GM06990 (cell line): ENCODE results near the gene ING2.

Experiments
- DNase-seq: peaks from one replicate; pipeline ENCODE4 v3.0.0-alpha.2; 2011; ENCODE audit not compliant: insufficient read length; ENCODE audit errors: extremely low read depth
- H3K27me3 ChIP-seq: replicated peaks from 2 replicates; pipeline ENCODE4 v1.6.0; 2011; ENCODE audit warnings: low read length; ENCODE audit not compliant: control insufficient read depth, insufficient read depth
- H3K36me3 ChIP-seq: 2 replicates; pipeline ENCODE4 v1.5.1; 2011; ENCODE audit warnings: low read length; ENCODE audit not compliant: control insufficient read depth, insufficient read depth
- H3K4me3 ChIP-seq: replicated peaks from 2 replicates; pipeline ENCODE4 v1.5.1; 2011; ENCODE audit warnings: low read depth, mild to moderate bottlenecking, control low read depth, low read length
- TF ChIP-seq, protein P1 (sequence below): IDR thresholded peaks from 2 replicates; pipeline ENCODE4 v1.5.1; 2011; ENCODE audit warnings: low read length, control low read depth, mild to moderate bottlenecking, inconsistent platforms; ENCODE audit not compliant: insufficient read depth, poor library complexity, severe bottlenecking

Gene ING2

GRCh38 chr4:183554346-183554686 lies 49.5 kb downstream of the ING2 start:
- TF ChIP-seq, protein P1, sequence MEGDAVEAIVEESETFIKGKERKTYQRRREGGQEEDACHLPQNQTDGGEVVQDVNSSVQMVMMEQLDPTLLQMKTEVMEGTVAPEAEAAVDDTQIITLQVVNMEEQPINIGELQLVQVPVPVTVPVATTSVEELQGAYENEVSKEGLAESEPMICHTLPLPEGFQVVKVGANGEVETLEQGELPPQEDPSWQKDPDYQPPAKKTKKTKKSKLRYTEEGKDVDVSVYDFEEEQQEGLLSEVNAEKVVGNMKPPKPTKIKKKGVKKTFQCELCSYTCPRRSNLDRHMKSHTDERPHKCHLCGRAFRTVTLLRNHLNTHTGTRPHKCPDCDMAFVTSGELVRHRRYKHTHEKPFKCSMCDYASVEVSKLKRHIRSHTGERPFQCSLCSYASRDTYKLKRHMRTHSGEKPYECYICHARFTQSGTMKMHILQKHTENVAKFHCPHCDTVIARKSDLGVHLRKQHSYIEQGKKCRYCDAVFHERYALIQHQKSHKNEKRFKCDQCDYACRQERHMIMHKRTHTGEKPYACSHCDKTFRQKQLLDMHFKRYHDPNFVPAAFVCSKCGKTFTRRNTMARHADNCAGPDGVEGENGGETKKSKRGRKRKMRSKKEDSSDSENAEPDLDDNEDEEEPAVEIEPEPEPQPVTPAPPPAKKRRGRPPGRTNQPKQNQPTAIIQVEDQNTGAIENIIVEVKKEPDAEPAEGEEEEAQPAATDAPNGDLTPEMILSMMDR = no peak
- no peaks in the 10 kb centered on the region; the same call in 1 of the 2 replicates for H3K27me3 ChIP-seq
- H3K4me3 ChIP-seq = no peak overlapping the region
- no peaks in the 10 kb centered on the region for H3K36me3 ChIP-seq
- no peak for DNase-seq

DNA sequence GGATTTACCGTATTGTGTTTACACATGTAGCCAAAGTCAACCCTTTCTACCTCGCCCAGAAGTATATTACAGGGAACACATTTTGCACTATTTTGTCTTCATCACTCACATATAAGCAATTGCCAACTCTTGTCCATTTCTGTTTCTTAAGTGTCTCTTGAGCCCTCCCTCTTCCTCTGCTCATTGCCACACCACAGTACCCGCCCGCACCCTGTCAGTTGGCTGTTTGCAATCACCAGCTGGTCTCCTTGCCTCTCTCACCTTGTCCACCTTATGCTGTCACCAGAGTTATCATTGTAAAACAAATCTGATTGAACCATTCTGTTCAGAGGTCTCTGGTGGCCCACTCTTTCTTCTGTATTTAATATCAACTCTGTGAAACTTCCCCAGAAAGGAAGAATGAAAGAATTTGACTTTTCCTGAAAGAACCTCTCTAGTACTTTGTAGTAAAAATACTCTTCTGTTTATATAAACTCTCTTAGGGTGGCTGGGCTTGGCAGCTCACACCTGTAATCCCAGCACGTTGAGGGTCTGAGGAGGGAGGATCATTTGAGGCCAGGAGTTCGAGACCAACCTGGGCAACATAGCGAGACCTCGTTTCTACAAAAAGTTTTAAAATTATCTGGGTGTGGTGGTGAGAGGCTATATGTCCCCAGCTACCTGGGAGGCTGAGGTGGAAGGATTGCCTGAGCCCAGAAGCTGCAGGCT lies 50.2 kb downstream of the ING2 start:
- TF ChIP-seq, protein P1 = no peak
- no peaks in the 10 kb centered on the region; the same call in 1 of the 2 replicates for H3K27me3 ChIP-seq
- no peak for DNase-seq
- no peaks in the 10 kb centered on the region for H3K36me3 ChIP-seq
- H3K4me3 ChIP-seq = no peak overlapping the region

- DNase-seq = no peak
- Histone ChIP-seq H3K36me3 (no peaks in the 10 kb centered on the region), H3K27me3 (no peaks in the 10 kb centered on the region; the same call in 1 of the 2 replicates), H3K4me3 (no peak overlapping the region)
- TF ChIP-seq, protein P1 = no peak
Observed at GRCh38 chr4:183556947-183557346, 52.1 kb downstream of the ING2 start.

GRCh38 chr4:183557611-183558010 lies 52.8 kb downstream of the ING2 start:
- H3K4me3 ChIP-seq = no peak overlapping the region
- TF ChIP-seq, protein P1 = no peak
- no peaks in the 10 kb centered on the region for H3K36me3 ChIP-seq
- no peak for DNase-seq
- no peaks in the 10 kb centered on the region; the same call in 1 of the 2 replicates for H3K27me3 ChIP-seq

DNA sequence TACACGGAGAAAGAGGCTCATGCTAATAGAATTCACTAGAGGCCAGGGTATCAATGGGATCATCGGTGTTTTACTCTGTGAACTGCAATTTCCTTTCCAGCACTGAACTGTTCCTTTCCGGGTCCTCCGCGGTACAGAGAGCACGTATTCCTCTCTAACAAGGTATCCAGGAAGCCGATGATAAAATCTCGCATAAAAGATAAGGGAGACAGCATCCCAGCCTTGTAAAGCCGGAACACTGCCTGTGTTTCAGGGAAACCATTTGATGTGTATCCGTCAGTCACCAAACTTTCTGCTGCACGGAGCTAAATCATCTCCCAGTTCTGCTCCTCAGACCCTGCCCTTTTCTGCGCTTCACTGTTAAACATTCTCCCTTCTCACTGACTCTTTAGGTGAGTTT lies 54.0 kb downstream of the ING2 start:
- Histone ChIP-seq H3K4me3 (no peak overlapping the region), H3K27me3 (no peaks in the 10 kb centered on the region; the same call in 1 of the 2 replicates), H3K36me3 (no peaks in the 10 kb centered on the region)
- DNase-seq = no peak
- TF ChIP-seq, protein P1 = no peak
